Measurements from ENCODE around the gene CYB5RL.

CYB5RL gene

GRCh38 chr1:54173681-54174080 lies 26.1 kb downstream of the CYB5RL start:
- POLR2A ChIA-PET = no interaction called here
- TF ChIP-seq CTCF (IDR thresholded peaks at IDR 0.05; ENCODE audit: insufficient read depth, low read length, missing control alignments) = no peak
- H3K4me3 ChIP-seq (ENCODE audit: low read depth, low read length) = no peak overlapping the region
- no peak for DNase-seq (ENCODE audit: low read depth, low spot score)
- CTCF ChIA-PET = interaction anchor here (0.7 kb wide), 1 partner anchor 316 kb away, joined by 3 read pairs; no protein-coding TSS in a partner anchor

GRCh38 chr1:54172614-54173599 lies 26.9 kb downstream of the CYB5RL start:
- H3K4me3 ChIP-seq (ENCODE audit: low read depth, low read length) = no peak overlapping the region
- no peak for DNase-seq (ENCODE audit: low read depth, low spot score)
- TF ChIP-seq CTCF (IDR thresholded peaks at IDR 0.05; ENCODE audit: insufficient read depth, low read length, missing control alignments) = no peak
- CTCF ChIA-PET = interaction anchor here (0.7 to 1.5 kb wide), 3 partner anchors 9 to 317 kb away, joined by 3 to 6 read pairs (median 5); no protein-coding TSS in a partner anchor
- POLR2A ChIA-PET = no interaction called here

GRCh38 chr1:54171606-54172005 lies 28.2 kb downstream of the CYB5RL start:
- DNase-seq (ENCODE audit: low read depth, low spot score) = no peak
- ChIA-PET POLR2A (no interaction called here), CTCF (interaction anchor here (1.5 kb wide), 1 partner anchor 10 kb away, joined by 6 read pairs; no protein-coding TSS in a partner anchor)
- TF ChIP-seq CTCF (IDR thresholded peaks at IDR 0.05; ENCODE audit: insufficient read depth, low read length, missing control alignments) = no peak
- H3K4me3 ChIP-seq (ENCODE audit: low read depth, low read length) = no peak overlapping the region

GRCh38 chr1:54171016-54171415 lies 28.8 kb downstream of the CYB5RL start:
- no peak for DNase-seq (ENCODE audit: low read depth, low spot score)
- TF ChIP-seq CTCF (IDR thresholded peaks at IDR 0.05; ENCODE audit: insufficient read depth, low read length, missing control alignments) = no peak
- ChIA-PET CTCF (interaction anchor here (1.6 kb wide), 1 partner anchor 11 kb away, joined by 5 read pairs; no protein-coding TSS in a partner anchor), POLR2A (interaction anchor here (0.6 kb wide), 1 partner anchor 237 kb away, joined by 3 read pairs; no protein-coding TSS in a partner anchor)
- H3K4me3 ChIP-seq (ENCODE audit: low read depth, low read length) = no peak overlapping the region

- POLR2A ChIA-PET = no interaction called here
- TF ChIP-seq CTCF (IDR thresholded peaks at IDR 0.05; ENCODE audit: insufficient read depth, low read length, missing control alignments) = no peak
- no peak for DNase-seq (ENCODE audit: low read depth, low spot score)
- H3K4me3 ChIP-seq (ENCODE audit: low read depth, low read length) = no peak overlapping the region
- CTCF ChIA-PET = no interaction called here
Measured at GRCh38 chr1:54169068-54169467, 30.8 kb downstream of the CYB5RL start.
